Measurements from ENCODE around the gene C19orf85.
"Not testable (repeated sequence)": the region's sequence is repeated elsewhere in the genome, so short reads cannot be mapped to it uniquely, and the experiment has no call there.

The C19orf85 gene

GRCh38 chr19:55436847-55437246, 27.7 kb downstream of the C19orf85 start:
- no peak for DNase-seq

DNA sequence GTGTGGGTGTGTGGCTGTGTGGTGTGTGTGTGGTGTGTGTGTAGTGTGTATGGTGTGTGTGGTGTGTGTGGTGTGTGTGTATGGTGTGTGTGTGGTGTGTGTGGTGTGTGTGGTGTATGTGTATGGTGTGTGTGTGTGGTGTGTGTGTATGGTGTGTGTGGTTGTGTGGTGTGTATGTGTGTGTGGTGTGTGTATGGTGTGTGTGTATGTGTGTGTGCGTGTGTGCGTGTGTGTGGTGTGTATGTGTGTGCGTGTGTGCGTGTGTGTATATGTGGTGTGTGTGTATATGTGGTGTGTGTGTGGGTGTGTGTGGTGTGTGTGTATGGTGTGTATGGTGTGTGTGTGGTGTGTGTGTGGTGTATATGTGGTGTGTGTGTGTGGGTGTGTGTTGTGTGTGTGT, 29.5 kb downstream of the C19orf85 start:
- DNase-seq, result no peak

- no peak for DNase-seq
These were observed 30.1 kb downstream of the C19orf85 start for GRCh38 chr19:55434356-55434919.

GRCh38 chr19:55433292-55433691, 31.3 kb downstream of the C19orf85 start:
- no peak for DNase-seq

GRCh38 chr19:55432241-55432959, 32.2 kb downstream of the C19orf85 start:
- DNase-seq, result no peak

GRCh38 chr19:55431183-55431582, 33.4 kb downstream of the C19orf85 start:
- DNase-seq, result no peak

DNA sequence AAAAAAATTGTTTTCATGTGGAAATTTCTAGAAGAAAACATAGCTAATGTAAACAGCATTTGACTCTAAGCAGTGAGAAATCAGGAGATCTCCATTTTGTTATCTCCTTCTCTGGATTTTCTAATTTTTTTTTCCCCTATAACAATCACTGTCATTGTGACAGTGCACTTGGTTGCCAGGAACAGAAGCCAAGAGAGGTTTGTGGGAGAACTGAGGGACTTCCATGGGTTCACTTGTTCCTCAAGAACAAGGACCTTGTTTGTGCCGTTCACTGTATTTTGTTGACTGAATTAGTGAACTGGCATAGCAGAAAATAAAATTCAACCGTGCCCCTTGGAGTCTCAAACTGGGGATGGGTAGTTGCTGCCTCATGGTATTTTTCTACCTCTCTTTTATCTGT, 38.5 kb downstream of the C19orf85 start:
- no peak for DNase-seq

- no peak for DNase-seq
These were observed 40.0 kb downstream of the C19orf85 start for GRCh38 chr19:55424518-55424917.

GRCh38 chr19:55423225-55424005, 41.1 kb downstream of the C19orf85 start:
- no peak for DNase-seq

GRCh38 chr19:55421281-55421680, 43.3 kb downstream of the C19orf85 start:
- DNase-seq, result not testable (repeated sequence)

DNA sequence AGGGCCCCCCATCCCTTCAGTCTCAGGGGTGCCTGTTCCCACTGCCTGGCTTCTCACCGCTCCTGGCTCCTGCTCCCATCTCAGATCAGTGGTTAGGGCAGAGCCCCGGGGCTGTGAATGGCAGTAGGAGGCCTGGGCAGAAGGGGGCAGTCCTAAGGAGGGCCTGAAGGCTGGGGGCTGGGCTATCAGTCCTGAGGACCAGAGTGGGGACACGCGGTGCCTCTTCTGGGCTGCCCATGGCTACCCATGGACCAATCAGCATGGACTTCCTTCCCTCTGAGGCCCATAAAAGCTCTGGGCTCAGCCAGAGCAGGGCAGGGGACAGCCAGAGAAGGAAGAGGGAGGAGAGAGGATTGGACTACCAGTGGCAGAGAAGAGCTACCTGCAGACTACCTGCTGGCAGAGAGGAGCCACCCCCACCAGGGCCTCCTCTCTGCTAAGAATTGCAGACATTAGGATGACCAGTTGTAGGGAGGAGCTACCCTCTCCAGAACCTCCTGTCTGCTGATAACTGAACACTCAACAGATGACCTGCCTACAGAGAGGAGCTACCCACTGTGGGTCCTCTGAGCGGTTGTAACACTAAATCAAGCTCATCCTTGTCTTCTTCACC, 44.8 kb downstream of the C19orf85 start:
- DNase-seq, result no peak

DNA sequence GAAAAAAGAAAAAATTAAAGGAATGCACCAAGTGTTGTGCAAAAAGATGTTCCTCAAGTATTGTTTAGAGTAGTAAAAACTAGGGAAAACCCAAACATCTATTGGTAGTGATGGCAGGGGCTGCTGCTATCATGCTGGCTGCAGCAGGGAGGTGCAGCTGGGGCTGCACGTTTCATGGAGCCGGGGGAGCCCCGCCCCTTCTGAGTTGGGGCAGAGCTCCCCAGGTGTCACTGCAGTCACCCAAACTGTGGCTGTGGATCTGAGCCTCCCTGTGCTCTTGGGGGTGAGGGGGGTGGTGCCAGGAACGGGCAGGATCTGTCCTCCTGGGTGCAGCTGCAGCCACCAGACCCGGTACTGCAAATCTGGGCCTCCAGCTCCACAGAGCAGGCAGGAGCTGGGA, 45.4 kb downstream of the C19orf85 start:
- no peak for DNase-seq

- peak; percentile 79 for DNase-seq
These were observed 46.4 kb downstream of the C19orf85 start for GRCh38 chr19:55418185-55418584.
